K562 (cell line): ENCODE measurements around the gene RASL11A. TPM values are rescaled to one million over a fixed set of nuclear protein-coding genes. Genes with fewer than 3 reads are reported as not detected.

Experiments used
- COPS2 ChIP-seq: fragments of 450-650 bp; conservative IDR thresholded peaks from 2 replicates; pipeline ENCODE4 v1.6.1; 2016; ENCODE audit warnings: mild to moderate bottlenecking, moderate library complexity
- CREB3L1 ChIP-seq: fragments of 450-650 bp; IDR thresholded peaks from 2 replicates; pipeline ENCODE4 v1.6.1; 2014; ENCODE audit warnings: low read depth, mild to moderate bottlenecking, moderate library complexity, borderline replicate concordance
- DNMT1 ChIP-seq: fragments of 450-650 bp; IDR thresholded peaks from 2 replicates; pipeline ENCODE4 v1.6.1; 2016; ENCODE audit warnings: antibody characterized with exemption, mild to moderate bottlenecking
- E2F1 ChIP-seq: sonication (generic); formaldehyde crosslinking; IDR thresholded peaks from 2 replicates; pipeline ENCODE4 v1.8.1; 2023; ENCODE audit warnings: mild to moderate bottlenecking, missing genetic modification reagents, moderate library complexity
- HNRNPLL ChIP-seq: fragments of 200-400 bp; formaldehyde crosslinking; IDR thresholded peaks from 2 replicates; pipeline ENCODE4 v1.6.1; 2017; ENCODE audit warnings: low read length, low read depth, mild to moderate bottlenecking; ENCODE audit not compliant: poor library complexity, severe bottlenecking
- KAT2B ChIP-seq: IDR thresholded peaks from one replicate; pipeline ENCODE4 v1.6.1; 2012; ENCODE audit warnings: low read depth, mild to moderate bottlenecking, control low read depth, inconsistent platforms, low read length, moderate library complexity
- KAT7 ChIP-seq: sonication (generic); formaldehyde crosslinking; IDR thresholded peaks from 2 replicates; pipeline ENCODE4 v1.8.0; 2022; ENCODE audit warnings: missing genetic modification reagents, mild to moderate bottlenecking, borderline replicate concordance
- MLLT1 ChIP-seq, 2 experiments: fragments of 450-650 bp; IDR thresholded peaks; 2 replicates each; pipeline ENCODE4 v1.6.1; 2016
- PHF8 ChIP-seq: fragments of 200-600 bp; sonication (generic); IDR thresholded peaks from 2 replicates; pipeline ENCODE4 v1.6.1; 2012; ENCODE audit warnings: mixed run types, mild to moderate bottlenecking, inconsistent platforms, low read length, moderate library complexity, borderline replicate concordance
- SOX6 ChIP-seq: fragments of 450-650 bp; IDR thresholded peaks from 2 replicates; pipeline ENCODE4 v1.6.1; 2014; ENCODE audit warnings: mild to moderate bottlenecking
- TFE3 ChIP-seq: fragments of 450-650 bp; formaldehyde crosslinking; IDR thresholded peaks from 2 replicates; pipeline ENCODE4 v1.4.0; 2020; ENCODE audit warnings: mild to moderate bottlenecking, mixed read lengths
- ZBTB49 ChIP-seq: sonication (generic); formaldehyde crosslinking; IDR thresholded peaks from 2 replicates; pipeline ENCODE4 v1.8.0; 2022; ENCODE audit warnings: missing genetic modification reagents, mild to moderate bottlenecking, borderline replicate concordance
- ZNF146 ChIP-seq: IDR thresholded peaks from one replicate; pipeline ENCODE4 v1.6.1; 2018; ENCODE audit warnings: missing compliant biosample characterization; ENCODE audit not compliant: unreplicated experiment
- ZNF184 ChIP-seq: sonication (generic); formaldehyde crosslinking; IDR thresholded peaks from 2 replicates; pipeline ENCODE4 v1.5.0; 2020; ENCODE audit warnings: missing genetic modification reagents
- ZNF780A ChIP-seq: fragments of 250-450 bp; sonication (Bioruptor Pico); IDR thresholded peaks from 2 replicates; pipeline ENCODE4 v1.5.0; 2021; ENCODE audit warnings: mild to moderate bottlenecking
- polyA plus RNA-seq, 8 experiments: library from polyadenylated mRNA; depleted of rRNA in 4 of 8; stranded (reverse) in 5 of 8; unstranded in 3 of 8; fragments of >200 nt; fragmentation: Nextera tagmentation in 2 of 8; fragmentation: Illumina TruSeq in 1 of 8; extraction: Ambion mirVana in 2 of 8; extraction: Trizol in 1 of 8; gene quantifications; 2 replicates each; pipeline versions ENCODE4 v1.2.1 to v1.2.3, GENCODE V29; 2011 to 2014; ENCODE audit warnings: inconsistent platforms in 1 of 8, missing spikeins in 1 of 8
- total RNA-seq, 7 experiments: library from RNA; depleted of rRNA in 6 of 7; stranded (reverse); fragments of >200 nt in 6 of 7; fragmentation: Illumina TruSeq in 2 of 7; extraction: Trizol in 2 of 7; gene quantifications; 2 replicates each; pipeline versions ENCODE4 v1.2.1 to v1.2.3, GENCODE V29; 2011 to 2021; ENCODE audit warnings: low replicate concordance in 1 of 7

RASL11A gene
- total and polyA plus RNA-seq, 9 of the 15 experiments (the other 6 are each of a cell fraction or from before 2014, with no cell fraction given): 0.11 to 2.2 (median 1.5) TPM; not detected in 1

GRCh38 chr13:27270594-27271520 lies at the start of gene RASL11A (continued):
- TF ChIP-seq KAT7 (0 out of 2 replicates have a peak, but pooled peaks have one; percentile 59), E2F1 (no peak), HNRNPLL (no peak), SOX6 (no peak), PHF8 (peak; percentile 55; the same call in 1 of the 2 replicates), MLLT1 (IDR thresholded peaks at IDR 0.05) (no peak), ZNF780A (CRISPR knock-in tag) (no peak), COPS2 (no peak), KAT2B (no peak), ZNF184 (CRISPR knock-in tag) (no peak), TFE3 (CRISPR knock-in tag) (no peak), ZBTB49 (CRISPR knock-in tag) (no peak), CREB3L1 (no peak), ZNF146 (no peak), DNMT1 (no peak)
